ENCODE results near the gene SLC34A1. TPM values are rescaled to one million over a fixed set of nuclear protein-coding genes. Genes with fewer than 3 reads are reported as not detected.

Gene SLC34A1
- total RNA-seq, 4 donors from 2014 or later, result not detected

GRCh38 chr5:177372034-177372896 is 12.0 kb upstream of the SLC34A1 start:
- no peak for TF ChIP-seq CTCF (IDR thresholded peaks at IDR 0.05; ENCODE audit: low read depth)

- no peak for TF ChIP-seq CTCF (IDR thresholded peaks at IDR 0.05; ENCODE audit: low read depth)
Observed at GRCh38 chr5:177372910-177373309, 11.3 kb upstream of the SLC34A1 start.

DNA sequence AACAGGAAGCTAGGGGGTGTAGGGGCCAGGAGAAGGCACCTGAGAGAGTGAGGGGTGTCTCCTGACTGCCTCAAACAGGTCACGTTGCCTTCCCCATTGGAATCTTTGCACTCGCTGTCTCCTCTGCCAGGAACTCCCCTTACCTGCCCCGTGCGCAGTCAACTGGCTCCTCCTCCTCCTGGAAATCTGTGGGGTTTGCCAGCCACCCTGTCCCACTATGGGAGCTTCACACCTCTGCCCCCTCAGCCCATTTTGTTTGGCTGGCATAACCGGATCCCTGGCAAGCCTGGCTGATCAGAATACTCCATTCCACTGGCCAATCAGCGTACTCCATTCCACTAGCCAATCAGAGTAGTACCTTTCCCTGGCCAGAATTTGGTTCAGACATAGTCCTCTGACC is 10.4 kb upstream of the SLC34A1 start:
- TF ChIP-seq CTCF (IDR thresholded peaks at IDR 0.05; ENCODE audit: low read depth), result no peak

- no peak for TF ChIP-seq CTCF (IDR thresholded peaks at IDR 0.05; ENCODE audit: low read depth)
Observed at GRCh38 chr5:177374211-177374610, 10.0 kb upstream of the SLC34A1 start.

- TF ChIP-seq CTCF (IDR thresholded peaks at IDR 0.05; ENCODE audit: low read depth), result no peak
Observed at GRCh38 chr5:177376107-177376506, 8.1 kb upstream of the SLC34A1 start.

- no peak for TF ChIP-seq CTCF (IDR thresholded peaks at IDR 0.05; ENCODE audit: low read depth)
Observed at GRCh38 chr5:177377851-177378776, 6.1 kb upstream of the SLC34A1 start.
